Keratinocyte (primary cell): ENCODE data around the gene TACR1. TPM values are rescaled to one million over a fixed set of nuclear protein-coding genes. Genes with fewer than 3 reads are reported as not detected.

Source experiments
- DNase-seq: peaks from one replicate; pipeline ENCODE4 v3.0.0-alpha.2; 2011; ENCODE audit warnings: low read depth, missing footprints, low spot score
- FAIRE-seq: peaks from 2 replicates; lab custom pipeline; 2011; peaks lifted over from hg19 to GRCh38; lab: Jason Lieb, UNC
- H2AFZ ChIP-seq: 2 replicates; pipeline ENCODE4 v1.6.0; 2012; ENCODE audit warnings: low read length, control low read depth, inconsistent platforms; ENCODE audit not compliant: control insufficient read depth
- H3K27ac ChIP-seq: 2 replicates; pipeline ENCODE4 v1.5.1; 2011; ENCODE audit warnings: low read length; ENCODE audit not compliant: control insufficient read depth, insufficient read depth
- H3K27me3 ChIP-seq: 3 replicates; pipeline ENCODE4 v1.6.0; 2011; ENCODE audit warnings: low read length; ENCODE audit not compliant: control insufficient read depth, insufficient read depth; ENCODE audit errors: extremely low read depth
- H3K36me3 ChIP-seq, 2 experiments: 2 replicates in 1 of 2; 3 replicates in 1 of 2; pipeline ENCODE4 v1.5.1; 2011; ENCODE audit warnings: low read length in 2 of 2, mild to moderate bottlenecking in 1 of 2; ENCODE audit not compliant: control insufficient read depth in 2 of 2, insufficient read depth in 2 of 2; ENCODE audit errors: extremely low read depth in 1 of 2
- H3K4me1 ChIP-seq: 3 replicates; pipeline ENCODE4 v1.5.1; 2011; ENCODE audit warnings: low read length; ENCODE audit not compliant: control insufficient read depth, insufficient read depth; ENCODE audit errors: extremely low read depth
- H3K4me2 ChIP-seq: 3 replicates; pipeline ENCODE4 v1.6.0; 2011; ENCODE audit warnings: low read depth, low read length; ENCODE audit not compliant: control insufficient read depth, insufficient read depth; ENCODE audit errors: extremely low read depth
- H3K4me3 ChIP-seq, 3 experiments: fragments of 200-600 bp in 1 of 3; sonication (generic) in 1 of 3; 2 replicates in 2 of 3; 3 replicates in 1 of 3; pipeline ENCODE4 v1.5.1; 2011 to 2016; ENCODE audit warnings: low read length in 3 of 3, mild to moderate bottlenecking in 3 of 3, control low read depth in 2 of 3, inconsistent platforms in 1 of 3, low read depth in 1 of 3, mixed read lengths in 1 of 3, mixed run types in 1 of 3, moderate library complexity in 1 of 3; ENCODE audit not compliant: control insufficient read depth in 2 of 3, insufficient read depth in 2 of 3; ENCODE audit errors: extremely low read depth in 1 of 3
- H3K79me2 ChIP-seq: 2 replicates; pipeline ENCODE4 v1.6.0; 2012; ENCODE audit warnings: low read length; ENCODE audit not compliant: control insufficient read depth, insufficient read depth
- H3K9ac ChIP-seq: 3 replicates; pipeline ENCODE4 v1.6.0; 2011; ENCODE audit warnings: low read length; ENCODE audit not compliant: control insufficient read depth, insufficient read depth; ENCODE audit errors: extremely low read depth
- H3K9me1 ChIP-seq: 3 replicates; pipeline ENCODE4 v1.6.0; 2011; ENCODE audit warnings: low read length; ENCODE audit not compliant: control insufficient read depth, insufficient read depth; ENCODE audit errors: extremely low read depth
- H3K9me3 ChIP-seq: 2 replicates; pipeline ENCODE4 v1.5.1; 2012; ENCODE audit warnings: low read depth, low read length; ENCODE audit not compliant: control insufficient read depth
- H4K20me1 ChIP-seq: 3 replicates; pipeline ENCODE4 v1.6.0; 2011; ENCODE audit warnings: low read length; ENCODE audit not compliant: control insufficient read depth, insufficient read depth; ENCODE audit errors: extremely low read depth
- EZH2 ChIP-seq: IDR thresholded peaks from one replicate; pipeline ENCODE4 v1.6.1; 2012; ENCODE audit warnings: inconsistent platforms, mild to moderate bottlenecking, low read length, moderate library complexity
- dilution Hi-C: fragments of 300-500 bp; cut with MboI; formaldehyde crosslinking; loops from one replicate; pipeline ENCODE4 v1.7.0; 2020; ENCODE audit warnings: low sequenced_read_pairs; ENCODE audit not compliant: extremely low pct_ligation_motif_present
- polyA plus RNA-seq, 5 experiments: library from polyadenylated mRNA; depleted of rRNA in 3 of 5; stranded (reverse) in 3 of 5; stranded (forward) in 1 of 5; unstranded in 1 of 5; fragments of >200 nt; gene quantifications; 1 replicate in 1 of 5; 2 replicates in 3 of 5; 3 replicates in 1 of 5; pipeline versions ENCODE4 v1.2.1 to v1.2.3, GENCODE V29; 2011 to 2012; ENCODE audit warnings: missing spikeins in 2 of 5, low read depth in 1 of 5, low replicate concordance in 1 of 5
- TF ChIP-seq, protein P1 (sequence below), 3 experiments: IDR thresholded peaks in 1 of 3; conservative IDR thresholded peaks in 1 of 3; optimal IDR thresholded peaks in 1 of 3; 2 replicates in 2 of 3; 3 replicates in 1 of 3; pipeline versions ENCODE3 to v1.5.1; 2011; ENCODE audit warnings: low read length in 3 of 3, mild to moderate bottlenecking in 3 of 3, moderate library complexity in 2 of 3, control low read depth in 1 of 3, inconsistent platforms in 1 of 3; ENCODE audit not compliant: insufficient read depth in 2 of 3; ENCODE audit errors: extremely low read depth in 1 of 3

TACR1 gene
- polyA plus RNA-seq, 1 donor (not counting 4 experiments of a cell fraction or from before 2014, with no cell fraction given): not detected

DNA sequence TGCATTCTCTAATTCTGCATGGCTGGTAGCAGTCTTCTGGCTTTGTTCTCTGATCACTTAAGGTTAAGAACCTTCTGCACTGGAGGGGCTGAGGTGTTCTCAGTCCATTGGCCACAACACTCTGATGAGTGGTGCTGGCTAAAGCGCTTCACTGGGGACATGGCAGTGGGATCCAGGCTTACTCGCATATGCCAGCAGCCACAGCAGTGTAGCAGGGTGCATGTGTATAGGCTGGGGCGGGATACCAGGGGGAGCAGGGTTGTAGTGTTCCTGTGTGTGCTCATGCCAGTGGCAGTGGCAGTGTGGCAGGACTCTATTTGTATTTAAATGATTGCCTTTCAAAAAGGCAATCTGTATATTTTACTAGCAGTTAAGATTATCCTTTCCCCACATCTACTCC, 11.1 kb upstream of the TACR1 start:
- no peaks in the 10 kb centered on the region for H3K36me3 ChIP-seq
- DNase-seq (no peak), FAIRE-seq (no peak)
- H2AFZ ChIP-seq: no peak overlapping the region
- H4K20me1 ChIP-seq: no peaks in the 10 kb centered on the region
- H3K4me1 ChIP-seq: no peaks in the 10 kb centered on the region
- dilution Hi-C loops: no loop called here
- H3K27ac ChIP-seq: no peak overlapping the region
- H3K4me3 ChIP-seq: no peak overlapping the region
- peaks cover 12% of the 10 kb centered on the region for H3K27me3 ChIP-seq
- H3K79me2 ChIP-seq: no peaks in the 10 kb centered on the region
- no peak overlapping the region for H3K9ac ChIP-seq
- no peaks in the 10 kb centered on the region for H3K9me1 ChIP-seq
- no peak overlapping the region for H3K4me2 ChIP-seq
- no peak for TF ChIP-seq EZH2
- TF ChIP-seq, protein P1, sequence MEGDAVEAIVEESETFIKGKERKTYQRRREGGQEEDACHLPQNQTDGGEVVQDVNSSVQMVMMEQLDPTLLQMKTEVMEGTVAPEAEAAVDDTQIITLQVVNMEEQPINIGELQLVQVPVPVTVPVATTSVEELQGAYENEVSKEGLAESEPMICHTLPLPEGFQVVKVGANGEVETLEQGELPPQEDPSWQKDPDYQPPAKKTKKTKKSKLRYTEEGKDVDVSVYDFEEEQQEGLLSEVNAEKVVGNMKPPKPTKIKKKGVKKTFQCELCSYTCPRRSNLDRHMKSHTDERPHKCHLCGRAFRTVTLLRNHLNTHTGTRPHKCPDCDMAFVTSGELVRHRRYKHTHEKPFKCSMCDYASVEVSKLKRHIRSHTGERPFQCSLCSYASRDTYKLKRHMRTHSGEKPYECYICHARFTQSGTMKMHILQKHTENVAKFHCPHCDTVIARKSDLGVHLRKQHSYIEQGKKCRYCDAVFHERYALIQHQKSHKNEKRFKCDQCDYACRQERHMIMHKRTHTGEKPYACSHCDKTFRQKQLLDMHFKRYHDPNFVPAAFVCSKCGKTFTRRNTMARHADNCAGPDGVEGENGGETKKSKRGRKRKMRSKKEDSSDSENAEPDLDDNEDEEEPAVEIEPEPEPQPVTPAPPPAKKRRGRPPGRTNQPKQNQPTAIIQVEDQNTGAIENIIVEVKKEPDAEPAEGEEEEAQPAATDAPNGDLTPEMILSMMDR (optimal IDR thresholded peaks at IDR 0.05 in 1 of 3, IDR thresholded peaks at IDR 0.05 in 1 of 3, conservative IDR thresholded peaks at IDR 0.05 in 1 of 3; ENCODE audit: extremely low read depth in 1 of 3, insufficient read depth in 2 of 3, low read length in 3 of 3): no peak
- H3K9me3 ChIP-seq: no peaks in the 10 kb centered on the region

- FAIRE-seq (no peak), DNase-seq (no peak)
- Histone ChIP-seq H3K4me2 (no peak overlapping the region), H3K27me3 (peaks cover 12% of the 10 kb centered on the region), H4K20me1 (no peaks in the 10 kb centered on the region), H3K4me1 (no peaks in the 10 kb centered on the region), H2AFZ (no peak overlapping the region), H3K9ac (no peak overlapping the region), H3K27ac (no peak overlapping the region), H3K9me1 (no peaks in the 10 kb centered on the region), H3K9me3 (no peaks in the 10 kb centered on the region), H3K79me2 (no peaks in the 10 kb centered on the region), H3K4me3 (no peak overlapping the region), H3K36me3 (no peaks in the 10 kb centered on the region)
- TF ChIP-seq, protein P1 (optimal IDR thresholded peaks at IDR 0.05 in 1 of 3, IDR thresholded peaks at IDR 0.05 in 1 of 3, conservative IDR thresholded peaks at IDR 0.05 in 1 of 3; ENCODE audit: extremely low read depth in 1 of 3, insufficient read depth in 2 of 3, low read length in 3 of 3): no peak
- no peak for TF ChIP-seq EZH2
- dilution Hi-C loops: no loop called here
Measured at GRCh38 chr2:75208738-75209137, 9.4 kb upstream of the TACR1 start.
